Putamen (tissue), 1 donor: ENCODE measurements around the gene IPO5.

Experiments
- DNase-seq: peaks from one replicate; pipeline ENCODE4 v3.0.0-alpha.2; 2016; ENCODE audit warnings: low spot score

The IPO5 gene

GRCh38 chr13:98059276-98059675 is 105.8 kb downstream of the IPO5 start:
- DNase-seq: no peak

DNA sequence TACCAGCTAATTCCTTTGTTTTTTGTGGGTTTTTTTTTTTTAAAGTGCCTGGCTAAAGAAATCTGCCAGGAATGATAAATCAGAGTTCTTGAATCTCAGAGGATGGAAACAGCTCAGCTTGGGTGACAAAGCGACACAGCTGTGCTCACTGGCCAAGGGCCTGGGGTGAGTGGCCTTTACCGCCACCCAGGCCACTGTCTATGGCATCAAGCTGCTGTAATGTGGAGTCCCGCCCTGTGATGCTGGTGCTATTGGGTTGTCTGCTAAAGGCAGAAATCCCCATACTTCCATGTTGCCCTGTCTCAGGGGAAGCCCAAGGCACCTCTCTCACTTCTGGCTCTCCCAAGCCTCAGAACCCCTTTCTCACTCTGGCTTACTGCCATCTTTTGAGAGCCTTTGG is 106.8 kb downstream of the IPO5 start:
- no peak for DNase-seq

DNA sequence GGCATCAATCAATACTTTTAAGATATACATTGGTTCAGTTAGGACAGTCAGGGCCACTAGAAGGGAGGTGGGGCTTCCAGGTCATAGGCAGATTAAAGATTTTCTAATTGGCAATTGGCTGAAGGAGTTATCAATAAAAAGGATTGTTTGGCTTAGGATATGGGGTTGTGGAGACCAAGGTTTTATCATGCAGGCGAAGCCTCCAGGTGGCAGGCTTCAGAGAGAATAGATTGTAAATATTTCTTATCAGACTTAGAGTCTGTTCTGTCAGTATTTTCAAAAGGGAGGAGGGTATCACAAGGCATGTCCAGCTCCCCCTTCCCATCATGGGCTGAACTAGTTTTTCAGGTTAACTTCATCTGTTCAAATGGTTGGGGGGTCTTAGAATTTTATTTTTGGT is 112.0 kb downstream of the IPO5 start:
- DNase-seq: no peak

DNA sequence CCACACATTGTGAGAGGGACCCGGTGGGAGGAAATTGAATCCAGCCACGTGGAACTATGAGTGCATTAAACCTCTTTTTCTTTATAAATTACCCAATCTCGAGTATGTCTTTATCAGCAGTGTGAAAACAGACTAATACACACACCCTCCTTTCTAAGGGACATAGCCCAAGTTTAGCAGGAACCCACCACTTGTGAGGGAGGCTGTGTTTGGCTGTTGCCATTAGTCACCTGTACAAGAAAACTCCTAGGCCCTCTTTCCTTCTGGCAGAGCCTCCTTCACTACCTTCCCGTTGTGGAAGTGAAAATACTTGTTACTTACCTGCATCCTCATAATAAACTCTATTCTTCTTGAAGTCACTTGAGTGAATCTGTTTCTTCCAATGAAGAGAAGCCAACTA is 113.2 kb downstream of the IPO5 start:
- no peak for DNase-seq

DNA sequence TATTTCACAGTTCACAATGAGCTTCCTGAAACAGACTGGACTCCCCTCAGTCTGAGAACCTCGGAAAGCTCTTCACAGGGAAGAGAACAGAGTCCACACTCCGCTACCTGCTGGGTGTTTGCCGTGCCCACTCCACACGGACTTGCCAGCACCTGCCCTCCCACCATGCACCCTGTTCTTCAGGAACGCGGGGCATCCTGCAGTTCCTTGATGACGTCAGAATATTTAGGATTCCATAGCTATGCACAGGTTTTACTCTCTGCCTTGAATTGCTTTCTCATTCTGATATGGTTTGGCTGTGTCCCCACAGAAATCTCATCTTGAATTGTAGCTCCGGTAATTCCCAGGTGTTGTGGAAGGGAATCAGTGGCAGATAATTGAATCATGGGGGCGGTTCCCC is 115.0 kb downstream of the IPO5 start:
- no peak for DNase-seq

DNA sequence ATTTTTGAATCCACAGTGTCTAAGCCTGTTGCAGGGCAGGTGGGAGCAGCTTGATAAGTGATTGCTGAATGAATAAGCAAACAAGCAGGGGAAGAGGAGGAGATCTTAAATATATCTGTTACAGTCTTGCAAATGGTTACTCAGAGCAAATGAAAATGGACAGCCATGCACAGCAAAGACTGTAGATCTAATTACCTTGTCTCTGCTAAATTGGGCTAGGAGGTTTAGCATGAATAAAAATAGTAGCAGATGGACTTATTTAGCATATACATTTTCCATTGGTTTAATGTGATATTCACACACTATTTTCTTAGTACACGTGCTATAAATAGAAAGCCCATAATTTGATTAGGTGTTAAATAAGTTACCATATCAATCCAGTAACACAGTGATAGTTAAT is 116.5 kb downstream of the IPO5 start:
- DNase-seq: no peak

- DNase-seq: no peak
Measured at GRCh38 chr13:98071316-98071715, 117.8 kb downstream of the IPO5 start.

DNA sequence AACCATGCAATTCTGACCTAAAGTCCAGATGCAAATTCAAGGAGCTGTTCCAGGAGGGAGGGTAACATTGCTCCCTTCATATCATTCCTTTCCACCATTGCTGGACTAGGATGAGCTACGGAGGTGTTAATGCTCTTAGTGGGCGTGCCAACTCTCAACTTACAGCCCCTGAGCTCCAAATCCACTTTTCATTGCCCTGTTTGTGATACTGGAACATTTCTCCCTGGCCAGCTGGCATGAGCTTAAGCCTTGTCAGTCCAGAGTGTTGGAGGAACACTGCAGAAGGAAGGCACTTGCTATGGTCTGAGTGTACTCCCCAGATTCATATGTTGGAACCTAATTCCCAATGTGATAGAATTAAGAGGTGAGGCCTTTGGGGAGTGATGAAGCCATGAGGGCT is 119.0 kb downstream of the IPO5 start:
- DNase-seq: no peak
